GM21576 (cell line): Measurements from ENCODE around the gene DHRS12.
A peak's percentile ranks its signal among the peaks of the same experiment; 100 is the strongest.

Source experiments
- ATAC-seq: cut with Tn5 transposase; IDR thresholded peaks from one replicate; pipeline ENCODE4 v1.9.1; 2021; ENCODE audit warnings: mild to moderate bottlenecking, moderate library complexity; ENCODE audit not compliant: unreplicated experiment

Gene DHRS12

DNA sequence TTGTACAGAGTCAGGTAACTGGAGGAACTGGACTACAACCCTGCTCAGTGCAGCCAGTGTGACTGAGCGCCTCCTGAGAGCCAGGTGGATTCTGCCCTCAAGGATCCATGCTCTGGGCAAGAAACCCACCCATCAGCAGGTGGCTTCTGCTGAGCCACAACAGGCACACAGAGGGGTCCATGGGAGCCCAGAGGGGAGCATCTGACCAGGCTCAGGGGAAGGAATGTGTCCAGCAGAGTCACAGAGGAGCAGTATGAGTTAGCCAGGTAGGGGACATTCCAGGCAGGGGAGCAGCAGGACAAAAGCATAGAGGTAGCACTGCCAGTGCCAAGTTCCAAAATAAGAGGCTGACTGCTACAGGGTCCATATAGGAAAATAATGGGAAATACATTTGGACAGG is 19.9 kb downstream of the DHRS12 start:
- no peak for ATAC-seq

DNA sequence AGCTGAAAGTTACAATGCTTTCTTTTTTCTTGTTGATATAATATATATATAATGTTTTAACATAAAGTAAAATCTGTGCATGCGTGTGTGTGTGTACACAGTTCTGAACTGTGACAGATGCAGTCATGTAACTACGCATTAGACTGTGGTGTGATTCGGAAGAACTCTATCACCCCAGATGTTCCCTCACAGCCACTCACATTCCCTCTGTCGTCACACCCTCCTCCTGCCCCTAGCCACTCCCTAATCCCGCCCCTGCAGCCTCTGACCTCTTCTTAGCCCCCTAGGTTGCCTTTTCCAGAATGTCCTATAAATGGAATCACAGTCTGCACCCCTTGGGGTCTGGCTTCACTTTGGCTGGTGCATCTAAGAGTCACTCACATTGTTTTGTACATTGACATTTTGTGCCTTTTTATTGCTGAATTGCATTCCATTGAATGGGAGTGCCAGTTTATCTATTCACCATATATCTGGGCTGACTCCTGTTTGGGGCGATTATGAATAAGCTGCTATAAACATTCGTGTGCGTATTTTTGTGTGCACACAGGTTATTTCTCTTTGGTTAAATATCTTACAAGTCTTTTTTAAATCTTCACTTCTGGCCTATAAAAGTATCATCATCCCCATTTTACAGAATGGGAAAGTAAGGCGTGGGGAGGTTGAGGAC is 20.4 kb downstream of the DHRS12 start:
- ATAC-seq, result no peak

DNA sequence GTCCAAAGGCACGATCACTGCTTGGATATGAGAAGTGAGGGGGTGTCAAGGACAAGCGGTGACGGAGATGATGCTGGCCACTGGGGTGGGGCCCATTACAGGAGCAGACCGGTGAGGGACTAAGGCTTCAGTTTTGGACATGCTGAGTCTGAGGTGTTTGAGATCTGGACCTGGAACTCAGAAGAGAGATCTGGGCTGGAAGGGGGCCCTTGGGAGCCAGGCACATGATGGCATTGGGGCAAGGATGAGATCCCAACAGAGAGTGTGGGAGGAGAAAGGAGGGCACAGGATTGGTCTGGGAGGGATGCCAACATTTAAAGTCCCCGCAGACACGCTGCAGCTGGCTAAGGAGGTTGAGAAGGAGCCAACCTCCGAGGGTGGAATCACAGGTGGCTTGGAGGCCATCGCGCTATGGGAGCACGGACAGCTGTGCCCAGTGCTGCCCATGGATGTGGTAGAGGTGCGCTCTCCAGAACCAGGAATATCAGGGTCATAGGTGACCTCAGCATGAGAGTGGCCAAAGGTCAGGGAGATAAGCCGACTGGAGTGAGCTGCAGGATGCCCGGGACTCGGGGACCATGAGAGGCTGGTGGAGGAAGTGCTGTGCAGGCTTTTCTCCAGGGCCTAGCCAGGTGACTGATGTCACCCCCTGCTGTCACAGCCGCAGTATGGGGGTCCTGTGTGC is 21.8 kb downstream of the DHRS12 start:
- ATAC-seq, result no peak

DNA sequence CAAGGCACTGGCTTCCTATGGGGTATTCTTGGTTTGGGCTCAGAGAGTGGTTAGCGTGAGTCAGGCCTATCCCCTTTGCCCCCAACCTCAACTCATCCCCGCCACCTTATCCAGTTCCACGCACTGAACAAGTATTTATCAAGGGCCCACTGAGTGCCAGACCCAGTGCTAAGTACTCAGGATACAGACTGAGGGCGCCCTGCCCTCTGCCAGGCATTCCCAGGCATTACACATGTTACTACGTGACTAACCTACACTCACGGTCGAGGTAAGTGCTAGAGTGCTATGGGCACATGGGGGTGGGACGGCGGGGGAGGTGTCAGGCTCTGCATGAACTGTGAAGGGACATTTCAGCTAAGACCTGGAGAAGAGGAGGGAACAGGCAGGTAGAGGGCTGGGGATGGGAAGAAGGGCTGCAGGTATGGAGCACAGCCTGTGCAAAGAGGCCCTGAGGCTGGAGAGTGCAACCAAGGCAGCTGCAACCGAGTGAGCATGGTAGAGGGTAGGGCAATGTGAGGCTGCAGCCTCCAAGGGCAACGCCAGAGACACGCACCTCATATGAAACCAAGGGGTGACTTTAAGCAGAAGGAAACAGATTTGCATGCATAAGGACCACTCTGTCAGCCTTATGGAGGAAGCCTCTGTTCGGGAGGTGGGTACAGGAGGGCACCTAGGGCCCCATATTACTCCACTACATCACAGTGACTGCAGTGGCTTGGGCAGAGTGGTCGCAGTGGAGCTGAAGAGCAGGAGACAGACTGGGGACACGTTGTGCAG is 22.5 kb downstream of the DHRS12 start:
- ATAC-seq, result peak; percentile 66

DNA sequence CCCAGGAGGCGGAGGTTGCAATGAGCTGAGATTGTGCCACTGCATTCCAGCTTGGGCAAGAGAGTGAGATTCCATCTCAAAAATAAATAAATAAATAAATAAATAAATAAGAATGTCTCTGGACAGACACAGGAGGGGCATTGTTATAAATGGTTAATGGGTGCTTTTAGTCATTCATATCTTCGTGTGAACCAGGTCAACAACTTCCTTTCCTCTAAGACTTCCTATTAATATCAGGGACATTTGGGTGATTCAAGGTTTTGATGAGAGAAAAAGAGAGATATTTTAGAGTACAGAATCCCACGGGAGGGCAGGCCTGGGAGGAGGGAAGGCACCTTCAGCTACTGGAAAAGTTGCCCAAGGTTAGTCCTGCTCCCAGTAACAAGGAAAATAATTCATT is 23.9 kb downstream of the DHRS12 start:
- no peak for ATAC-seq

DNA sequence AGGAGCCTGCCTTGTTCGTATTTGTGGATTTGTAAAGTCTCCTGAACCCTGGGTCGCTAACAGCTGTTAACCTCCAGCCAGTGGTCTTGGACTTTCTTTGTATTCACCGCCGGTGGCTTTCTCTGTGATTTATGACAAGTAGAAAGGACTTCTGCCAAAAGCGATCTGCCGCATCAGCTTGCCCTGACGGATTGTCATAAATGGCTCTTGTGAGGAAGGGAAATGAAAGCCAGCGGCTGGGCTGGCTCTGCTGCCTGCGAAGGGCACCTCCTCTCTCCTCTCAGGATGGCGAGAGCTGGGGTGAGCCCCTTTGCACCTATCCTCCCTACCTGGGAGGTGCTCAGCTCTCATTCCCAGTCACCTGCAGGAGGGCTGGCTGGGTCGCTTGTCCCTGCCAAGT is 25.6 kb downstream of the DHRS12 start:
- no peak for ATAC-seq

DNA sequence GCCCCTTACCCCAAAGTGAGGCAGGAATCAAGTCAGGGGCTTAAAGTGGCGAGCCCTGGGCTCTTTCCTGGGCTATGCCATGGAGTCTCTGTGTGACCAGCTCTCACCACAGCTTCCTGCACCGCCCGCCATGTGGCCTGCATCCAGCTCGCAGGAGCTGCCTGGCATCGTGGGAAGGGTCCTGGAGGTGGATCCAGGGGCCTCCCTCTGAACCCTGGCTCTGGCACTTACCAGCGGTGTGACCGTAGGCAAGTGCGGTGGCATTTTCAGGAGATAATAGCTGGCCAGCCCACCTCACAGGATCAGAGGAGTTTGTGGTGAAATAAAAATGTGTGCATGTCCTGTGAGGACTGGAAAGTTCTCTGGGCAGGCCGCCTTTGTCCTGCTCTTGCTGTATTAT is 26.0 kb downstream of the DHRS12 start:
- no peak for ATAC-seq

DNA sequence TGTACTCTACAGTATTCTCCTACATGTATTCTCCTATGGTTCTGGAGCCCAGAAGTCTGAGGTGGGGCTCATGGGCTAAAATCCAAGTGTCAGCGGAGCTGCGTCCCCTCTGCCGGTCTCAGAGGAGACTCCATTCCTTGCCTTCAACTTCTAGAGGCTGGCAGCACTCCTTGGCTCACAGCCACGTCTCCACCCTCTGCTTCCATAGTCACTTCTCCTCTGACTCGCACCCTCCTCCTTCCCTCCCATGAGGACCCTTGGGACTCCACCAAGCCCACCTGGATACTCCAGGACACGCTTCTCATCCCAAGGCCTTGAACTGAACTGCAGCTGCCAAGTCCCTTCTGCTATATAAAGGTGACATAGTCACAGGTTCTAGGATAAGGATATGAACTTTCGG is 27.8 kb downstream of the DHRS12 start:
- no peak for ATAC-seq

DNA sequence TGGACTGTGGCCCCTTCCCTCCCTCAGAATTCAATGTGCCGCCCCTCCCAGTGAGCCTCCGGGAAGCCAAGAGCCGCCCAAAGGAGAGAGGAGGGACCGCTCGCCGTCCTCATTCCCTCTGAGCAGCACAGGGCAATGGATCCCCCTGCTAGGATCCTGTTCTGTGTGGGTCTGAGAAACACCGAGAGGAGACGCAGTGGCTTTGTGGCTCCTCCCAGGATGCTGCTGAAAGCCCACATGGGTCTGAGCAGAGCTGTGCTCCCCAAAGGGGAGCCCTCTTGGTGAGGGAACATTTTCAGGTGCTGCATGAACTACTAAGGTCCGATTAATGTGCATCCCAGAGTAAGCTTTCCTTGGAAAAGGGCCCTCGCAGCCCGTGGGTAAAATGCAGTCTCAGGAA is 30.4 kb downstream of the DHRS12 start:
- no peak for ATAC-seq

DNA sequence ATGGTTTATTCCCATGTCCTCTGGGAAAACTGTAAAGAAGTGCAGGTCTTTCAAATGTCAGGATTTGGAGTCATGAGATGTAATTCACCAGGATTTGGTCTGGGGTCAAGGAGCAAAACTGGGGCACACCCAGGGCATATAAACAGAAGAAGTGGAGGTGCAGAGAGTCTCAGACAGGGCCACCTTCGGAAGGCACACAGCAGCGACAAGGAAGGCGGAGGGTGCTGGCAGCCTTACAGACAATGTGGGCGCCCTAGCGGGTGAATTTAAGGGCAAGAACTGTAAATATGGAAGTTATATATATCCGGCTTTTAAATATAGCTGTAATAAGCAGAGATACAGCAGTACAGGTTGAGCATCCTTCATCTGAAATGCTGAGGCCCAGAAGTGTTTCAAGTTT is 31.2 kb downstream of the DHRS12 start:
- ATAC-seq, result no peak

DNA sequence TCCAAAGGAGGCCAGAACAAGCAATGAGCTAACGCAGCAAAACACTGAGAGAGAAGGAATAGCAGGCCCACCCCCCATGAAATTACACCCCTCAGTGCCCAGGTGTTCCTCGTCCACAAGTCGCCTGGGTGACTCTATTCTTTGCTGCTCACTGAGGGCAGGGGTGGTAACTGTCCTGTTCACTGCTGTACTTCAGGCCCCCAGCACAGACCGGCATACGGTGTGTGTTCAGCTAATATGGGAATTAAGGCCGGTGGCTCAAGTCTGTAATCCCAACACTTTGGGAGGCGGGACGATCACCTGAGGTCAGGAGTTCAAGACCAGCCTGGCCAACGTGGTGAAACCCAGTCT is 31.9 kb downstream of the DHRS12 start:
- no peak for ATAC-seq

DNA sequence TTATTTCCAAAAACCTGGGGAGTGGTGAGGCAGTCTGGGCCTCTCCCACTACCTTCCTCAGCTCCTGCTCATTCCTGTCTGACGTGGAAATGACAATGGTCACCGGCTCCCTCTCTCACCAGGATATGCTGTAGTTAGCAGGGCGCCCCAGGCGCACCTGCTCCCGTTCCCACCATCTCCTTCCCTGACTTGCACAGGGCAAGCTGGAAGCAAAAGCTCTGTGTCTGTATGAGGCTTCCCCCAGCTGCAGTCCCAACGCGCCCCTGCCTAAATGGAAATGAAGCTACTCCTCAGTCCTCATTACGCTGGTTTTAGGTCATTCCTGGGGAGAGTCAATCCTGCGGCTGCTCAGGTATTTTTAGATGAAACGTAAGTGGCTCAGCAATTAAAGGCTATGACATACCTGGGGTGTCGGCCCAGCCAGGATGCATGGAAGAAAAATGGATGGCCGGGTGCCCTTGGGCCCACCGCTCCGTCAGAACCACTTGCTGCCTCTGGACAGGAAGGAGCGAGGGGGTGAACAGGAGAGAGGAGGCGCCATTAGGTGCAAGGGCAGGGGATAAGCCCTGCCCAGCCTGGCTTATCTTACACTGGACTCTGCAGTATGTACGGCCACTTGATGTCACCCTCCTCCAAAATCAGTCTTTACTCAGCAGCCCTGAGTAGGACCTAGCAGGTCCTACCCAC is 32.4 kb downstream of the DHRS12 start:
- ATAC-seq, result no peak

DNA sequence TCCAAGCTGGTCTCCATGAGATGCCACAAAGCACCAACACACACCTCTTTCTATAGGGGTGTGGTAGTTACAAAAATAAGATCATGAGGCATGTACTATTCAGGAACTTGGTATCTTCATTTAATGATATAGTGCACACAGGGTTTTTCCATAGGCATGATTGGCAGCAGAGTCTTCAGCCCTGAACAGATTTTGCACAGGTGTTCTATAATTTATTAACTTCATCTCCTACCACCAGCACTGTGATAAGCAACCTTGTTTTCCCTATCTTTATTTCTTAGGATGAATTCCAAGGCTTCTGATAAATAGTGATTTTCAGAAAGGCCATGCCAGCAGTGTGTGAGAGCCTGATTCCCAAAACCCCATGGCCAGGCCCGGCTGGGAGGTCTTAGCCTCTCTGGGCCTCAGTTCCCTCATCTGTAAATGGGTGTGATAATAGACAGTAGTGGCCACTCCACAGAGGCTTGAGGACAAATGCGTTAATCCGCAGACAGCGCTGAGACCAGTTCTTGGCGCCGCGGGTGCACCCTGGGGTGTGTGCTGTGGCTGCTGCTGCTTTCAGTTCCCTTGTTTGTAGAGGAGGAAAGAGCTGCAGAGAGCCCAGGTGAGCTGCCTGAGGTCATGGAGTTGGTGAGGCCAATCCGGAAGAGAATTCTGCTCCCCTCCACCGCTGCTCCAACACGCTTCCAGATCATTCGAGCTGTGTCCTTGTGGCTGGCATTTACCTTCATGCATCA is 33.1 kb downstream of the DHRS12 start:
- no peak for ATAC-seq

DNA sequence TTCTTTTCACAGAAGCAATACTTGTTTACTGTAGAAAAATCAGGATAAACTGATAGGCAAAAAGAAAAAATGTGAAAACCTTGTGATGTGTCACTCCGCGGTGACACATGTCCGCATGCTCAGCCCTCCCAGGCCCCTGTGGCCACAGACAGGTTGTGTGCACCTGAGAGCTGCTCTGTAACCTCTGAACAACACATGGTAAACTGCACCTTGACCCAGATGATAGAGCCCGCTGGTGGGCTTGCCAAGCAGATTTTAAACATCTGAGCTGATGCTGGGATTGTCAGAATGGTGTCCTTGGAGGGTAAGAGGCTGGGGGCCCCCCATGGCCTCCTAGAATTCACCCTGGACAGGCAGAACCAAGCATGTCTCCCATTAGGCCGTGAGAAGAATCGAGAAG is 33.8 kb downstream of the DHRS12 start:
- no peak for ATAC-seq

DNA sequence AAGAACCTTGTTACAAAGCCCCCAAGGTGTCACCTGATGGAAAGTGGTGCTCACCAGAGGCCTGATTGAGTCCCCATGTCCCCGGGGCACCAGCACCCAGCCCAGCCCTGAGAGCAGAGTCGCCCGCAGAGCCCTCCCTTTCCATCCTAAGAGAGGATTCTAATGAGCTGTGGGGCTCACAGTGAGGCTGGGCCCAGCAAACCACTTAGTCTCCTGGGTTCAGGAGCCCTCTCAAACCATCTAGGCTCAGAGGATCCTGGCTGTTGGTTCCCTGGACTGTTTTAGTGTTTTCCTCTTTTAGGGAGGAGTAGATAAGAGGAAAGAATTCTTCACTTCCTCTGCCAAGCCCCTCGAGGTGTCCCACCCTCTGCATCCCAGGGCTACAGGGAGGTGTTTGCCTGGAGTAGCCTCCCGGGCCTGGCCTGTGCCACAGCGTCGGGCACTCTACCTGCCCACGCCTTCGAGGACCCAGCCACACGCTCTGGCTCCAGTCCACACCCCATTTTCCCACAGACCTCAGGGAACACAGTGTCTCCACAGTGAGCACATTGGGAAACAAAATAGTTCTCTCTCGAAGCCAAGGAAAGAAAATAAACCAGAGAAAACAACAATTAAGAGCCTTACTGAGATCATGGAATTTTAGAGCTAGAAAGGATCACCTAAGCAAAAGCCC is 34.4 kb downstream of the DHRS12 start:
- ATAC-seq, result no peak

DNA sequence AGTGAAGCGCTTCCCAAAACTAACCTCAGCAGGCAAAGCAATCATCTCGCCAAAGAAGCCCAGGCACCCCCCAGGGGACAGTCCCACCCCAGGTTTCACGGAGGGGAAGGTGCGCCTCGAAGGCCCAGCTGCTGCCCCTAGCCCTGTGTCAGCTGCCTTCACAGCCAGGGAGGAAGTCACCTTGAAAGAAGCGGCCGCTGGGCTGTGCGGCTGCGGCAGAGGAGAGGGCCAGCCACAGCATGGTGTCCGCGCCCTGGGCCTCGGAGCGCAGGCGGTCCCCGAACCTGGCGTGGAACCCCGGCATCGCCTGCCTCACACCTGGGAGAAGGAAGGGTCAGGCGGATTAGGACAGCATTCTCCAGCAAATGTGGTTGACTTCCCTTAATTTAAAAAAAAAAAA is 35.0 kb downstream of the DHRS12 start:
- ATAC-seq, result no peak

DNA sequence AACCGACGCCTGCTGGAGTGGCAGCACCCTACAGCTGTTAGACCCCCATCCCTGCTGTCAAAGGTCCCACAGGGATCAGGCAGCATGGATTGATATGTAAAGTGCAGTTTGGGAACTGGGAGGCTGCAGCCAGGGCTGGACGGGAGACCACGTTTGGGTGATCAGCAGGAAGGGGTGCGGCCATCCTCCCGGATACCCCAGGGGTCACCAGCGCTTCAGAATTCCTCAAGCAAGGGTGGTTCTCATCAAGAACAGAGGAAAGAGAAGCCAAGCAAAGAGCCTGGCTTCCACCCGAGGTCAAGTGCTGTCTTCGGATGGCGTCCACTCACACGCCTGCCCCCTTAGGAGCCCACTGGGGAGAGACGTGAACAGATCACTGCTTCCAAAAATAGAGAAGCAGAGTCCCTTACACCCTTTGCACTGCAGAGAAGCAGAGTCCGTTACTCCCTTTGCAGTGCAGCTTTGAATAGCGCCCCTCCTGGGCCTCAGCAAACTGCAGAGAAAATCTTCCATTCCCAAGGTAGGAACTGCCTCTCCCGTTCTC is 35.5 kb downstream of the DHRS12 start:
- no peak for ATAC-seq

DNA sequence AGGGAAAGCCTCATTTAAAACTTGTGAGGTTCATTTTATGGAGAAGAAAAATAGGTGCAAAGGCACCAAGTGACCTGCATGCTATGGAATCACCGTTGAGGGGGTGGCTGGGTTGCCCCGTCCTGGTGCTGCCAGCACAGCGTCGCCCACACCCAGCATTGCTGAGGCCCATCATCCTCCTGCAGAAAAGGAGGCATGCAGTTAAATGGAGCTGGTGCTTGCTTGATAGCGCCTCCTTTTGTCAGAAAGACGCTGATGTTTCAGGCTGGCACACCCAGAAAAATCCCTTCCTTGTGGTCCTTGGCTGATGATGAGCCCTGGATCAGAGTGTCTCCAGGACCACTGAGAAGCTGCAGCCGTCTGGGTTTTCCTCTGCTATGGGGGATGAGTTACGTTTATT is 36.9 kb downstream of the DHRS12 start:
- ATAC-seq, result no peak

DNA sequence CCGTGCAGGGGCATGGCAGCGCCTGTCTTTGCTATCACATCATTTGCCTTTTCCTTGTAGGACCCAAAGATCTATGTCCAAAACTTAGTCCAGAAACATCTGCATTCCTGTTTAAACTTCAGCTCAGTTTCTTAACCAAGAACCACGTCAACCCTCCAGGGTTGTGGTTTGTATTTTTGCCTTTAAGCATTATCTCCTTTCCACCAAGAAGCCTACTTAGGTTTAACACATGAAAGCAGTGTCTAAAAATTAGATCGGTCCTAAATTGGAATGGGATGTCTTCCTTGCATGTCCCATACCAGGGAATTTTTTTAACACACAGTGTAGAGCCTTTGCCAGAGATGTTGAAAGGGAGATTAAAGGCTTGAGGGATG is 38.8 kb downstream of the DHRS12 start:
- no peak for ATAC-seq
